Tibial nerve (tissue), 4 donors: ENCODE measurements around the gene AGBL3.

Experiments
- CTCF ChIP-seq, 5 experiments: fragments of 200-600 bp in 3 of 5; fragments of 450-650 bp in 2 of 5; sonication (generic) in 3 of 5; IDR thresholded peaks; one replicate each; pipeline ENCODE4 v1.5.1; 2016 to 2019; ENCODE audit warnings: antibody characterized with exemption in 5 of 5, mild to moderate bottlenecking in 3 of 5, moderate library complexity in 2 of 5
- EP300 ChIP-seq, 2 donors: sonication (generic); formaldehyde crosslinking; IDR thresholded peaks; one replicate each; pipeline ENCODE4 v1.6.1; 2017; ENCODE audit warnings: antibody characterized with exemption in 2 of 2, mild to moderate bottlenecking in 1 of 2
- POLR2A ChIP-seq, 2 donors: fragments of 450-650 bp; IDR thresholded peaks; one replicate each; pipeline ENCODE4 v1.6.1; 2017; ENCODE audit warnings: antibody characterized with exemption in 2 of 2, mild to moderate bottlenecking in 2 of 2, moderate library complexity in 2 of 2

- TF ChIP-seq CTCF (IDR thresholded peaks at IDR 0.05): no peak
- no peak for TF ChIP-seq POLR2A (IDR thresholded peaks at IDR 0.05)
- TF ChIP-seq EP300 (IDR thresholded peaks at IDR 0.05): no peak
These were observed 108.3 kb downstream of the AGBL3 start for GRCh38 chr7:135094472-135095237.
